Lower leg skin (tissue), 4 donors: ENCODE data around the gene TTC34. TPM values are rescaled to one million over a fixed set of nuclear protein-coding genes. Genes with fewer than 3 reads are reported as not detected.

Source experiments
- DNase-seq, 2 donors: peaks; one replicate each; pipeline ENCODE4 v3.0.0-alpha.2; 2019; ENCODE audit warnings: low spot score in 2 of 2
- H3K4me3 ChIP-seq: fragments of 200-600 bp; sonication (generic); 2 replicates; pipeline ENCODE4 v1.5.1; 2017; ENCODE audit warnings: mild to moderate bottlenecking, low read depth; ENCODE audit not compliant: poor library complexity, severe bottlenecking
- CTCF ChIP-seq, 3 donors: fragments of 450-650 bp; IDR thresholded peaks; one replicate each; pipeline ENCODE4 v1.5.1; 2016; ENCODE audit warnings: antibody characterized with exemption in 3 of 3, mild to moderate bottlenecking in 3 of 3, moderate library complexity in 2 of 3
- POLR2A ChIP-seq, 2 donors: fragments of 450-650 bp; IDR thresholded peaks; one replicate each; pipeline ENCODE4 v1.6.1; 2016 to 2017; ENCODE audit warnings: antibody characterized with exemption in 2 of 2, mild to moderate bottlenecking in 1 of 2, moderate library complexity in 1 of 2
- WGBS, 2 donors: methylation state at CpG; one replicate each; pipeline ENCODE4 v1.1.5; 2018; 5-methylcytosine and 5-hydroxymethylcytosine counted together
- intact Hi-C: fragments of 100-400 bp; cut with DNase I; formaldehyde crosslinking; loops from one replicate; pipeline ENCODE4 v1.15.0; 2023; ENCODE audit warnings: low total_unique reads
- total RNA-seq, 4 donors: library from RNA; depleted of rRNA; stranded (reverse); fragments of >200 nt; gene quantifications; one replicate each; pipeline ENCODE4 v1.1.0, GENCODE V29; 2016

Gene TTC34
- total RNA-seq, 4 donors from 2014 or later: 0.07 to 0.23 (median 0.17) TPM

DNA sequence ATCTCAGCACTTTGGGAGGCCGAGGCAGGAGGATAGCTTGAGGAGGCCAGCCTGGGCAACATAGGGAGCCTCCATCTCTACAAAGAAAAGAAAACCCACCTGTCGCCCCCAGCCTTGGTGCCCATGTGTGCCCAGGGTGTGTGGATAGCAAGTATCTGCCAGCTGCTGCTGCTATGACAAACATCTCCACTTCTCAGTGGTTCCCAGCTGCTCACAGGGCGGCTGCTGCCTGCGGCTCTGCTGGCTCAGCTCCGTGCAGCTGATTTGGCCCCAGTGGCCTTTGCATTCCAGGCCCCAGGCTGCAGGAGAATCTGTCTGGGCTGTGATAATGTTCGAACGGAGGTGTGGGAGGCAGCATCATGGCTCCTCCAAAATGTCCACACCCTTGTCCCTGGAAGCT lies 10.6 kb upstream of the TTC34 start:
- no peak for DNase-seq
- H3K4me3 ChIP-seq: no peak overlapping the region
- WGBS, 2 donors: 85 to 96% methylated on average over 7 of the region's 7 CpGs
- intact Hi-C loops: no loop called here
- TF ChIP-seq CTCF (IDR thresholded peaks at IDR 0.05): no peak
- TF ChIP-seq POLR2A (IDR thresholded peaks at IDR 0.05): no peak

- DNase-seq: no peak
- H3K4me3 ChIP-seq: no peak overlapping the region
- TF ChIP-seq POLR2A (IDR thresholded peaks at IDR 0.05) (no peak), CTCF (IDR thresholded peaks at IDR 0.05) (no peak)
- intact Hi-C loops: no loop called here
- 57 to 58% methylated on average over 8 of the region's 8 CpGs for WGBS, 2 donors
Measured at GRCh38 chr1:2811533-2811918, 10.0 kb upstream of the TTC34 start.

DNA sequence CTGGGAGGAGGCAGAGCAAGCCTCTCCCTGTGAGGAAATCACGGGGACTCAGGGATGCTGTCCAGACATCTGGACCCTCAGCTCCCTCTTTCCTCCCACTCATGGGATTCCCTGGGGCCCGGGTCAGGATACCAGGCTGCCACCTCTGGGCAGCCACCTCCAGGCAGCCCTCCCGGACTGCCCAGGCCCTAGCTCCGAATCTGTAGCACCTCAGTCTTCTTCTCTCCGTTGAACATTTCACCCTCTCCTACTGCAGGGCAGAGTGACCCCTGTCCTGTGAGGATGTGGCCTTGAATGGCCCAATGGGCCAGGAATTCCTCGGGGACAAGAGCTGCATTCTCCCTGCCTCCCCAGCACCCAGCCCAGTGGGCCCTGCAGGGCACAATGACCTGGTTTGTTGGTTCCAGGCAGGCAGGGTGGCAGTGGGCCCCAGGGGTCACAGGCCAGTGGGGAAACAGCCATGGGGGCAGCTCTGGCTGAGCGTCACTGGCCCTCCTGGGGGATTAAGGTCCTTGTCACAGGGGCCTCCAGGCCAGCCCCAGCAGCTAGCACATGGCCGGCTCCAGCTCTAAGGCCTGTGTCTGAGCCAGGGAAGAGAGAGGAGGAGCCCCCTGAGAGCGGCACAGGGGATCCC lies 9.5 kb upstream of the TTC34 start:
- DNase-seq: no peak
- no peak overlapping the region for H3K4me3 ChIP-seq
- WGBS, 2 donors: 62 to 74% methylated on average over 6 to 9 of the region's 9 CpGs
- intact Hi-C loops: no loop called here
- TF ChIP-seq CTCF (IDR thresholded peaks at IDR 0.05) (no peak), POLR2A (IDR thresholded peaks at IDR 0.05) (no peak)

DNA sequence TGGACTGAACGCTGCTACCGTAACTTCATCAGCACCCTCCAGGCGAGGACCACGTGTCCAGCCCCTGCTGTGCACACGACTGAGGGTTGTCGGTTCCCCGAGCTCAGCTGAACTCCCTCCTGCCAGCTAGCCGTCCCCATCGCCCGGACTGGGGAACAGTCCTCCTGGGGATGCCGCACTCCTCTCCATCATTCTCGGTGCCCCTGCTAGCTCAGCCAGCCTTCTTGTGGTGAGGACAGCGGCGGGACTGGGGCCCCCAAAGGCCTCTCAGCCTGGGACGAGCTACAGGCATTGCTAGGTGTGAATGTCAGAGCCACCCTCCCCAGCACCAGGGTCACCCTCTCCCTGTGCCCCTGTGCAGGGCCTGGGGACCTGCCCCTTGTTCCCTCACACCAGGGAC lies 8.8 kb upstream of the TTC34 start:
- 82 to 88% methylated on average over 13 to 15 of the region's 15 CpGs for WGBS, 2 donors
- DNase-seq: no peak
- H3K4me3 ChIP-seq: no peak overlapping the region
- intact Hi-C loops: no loop called here
- TF ChIP-seq CTCF (IDR thresholded peaks at IDR 0.05) (no peak), POLR2A (IDR thresholded peaks at IDR 0.05) (no peak)

- intact Hi-C loops: no loop called here
Measured at GRCh38 chr1:2809656-2810055, 8.2 kb upstream of the TTC34 start.

More at GRCh38 chr1:2809656-2810055, 8.2 kb upstream of the TTC34 start:
- TF ChIP-seq CTCF (IDR thresholded peaks at IDR 0.05) (no peak), POLR2A (IDR thresholded peaks at IDR 0.05) (no peak)
- no peak overlapping the region for H3K4me3 ChIP-seq
- WGBS, 2 donors: 72 to 79% methylated on average over 11 to 13 of the region's 17 CpGs
- no peak for DNase-seq
